Measurements from ENCODE around the gene ARHGAP26.

The ARHGAP26 gene

DNA sequence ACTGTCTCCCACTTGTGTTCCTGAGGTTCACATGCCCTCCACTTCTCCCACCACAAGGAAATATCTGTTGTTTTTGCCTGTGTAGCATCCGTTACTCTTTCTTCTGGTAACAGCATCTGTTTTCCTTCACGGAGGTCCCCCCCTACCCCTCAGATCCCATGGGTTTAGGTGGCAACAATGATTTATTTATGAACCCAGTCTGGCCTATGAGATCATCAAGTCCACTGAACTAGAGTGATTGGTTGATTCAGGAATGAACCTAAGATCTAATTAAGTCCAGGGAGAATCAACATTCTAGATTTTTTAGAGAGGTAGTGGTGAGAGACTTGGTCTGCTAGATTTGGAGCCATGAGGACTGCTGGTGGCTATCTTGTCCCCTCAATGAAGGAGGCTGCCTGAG lies 466.5 kb downstream of the ARHGAP26 start:
- no peak for DNase-seq

DNA sequence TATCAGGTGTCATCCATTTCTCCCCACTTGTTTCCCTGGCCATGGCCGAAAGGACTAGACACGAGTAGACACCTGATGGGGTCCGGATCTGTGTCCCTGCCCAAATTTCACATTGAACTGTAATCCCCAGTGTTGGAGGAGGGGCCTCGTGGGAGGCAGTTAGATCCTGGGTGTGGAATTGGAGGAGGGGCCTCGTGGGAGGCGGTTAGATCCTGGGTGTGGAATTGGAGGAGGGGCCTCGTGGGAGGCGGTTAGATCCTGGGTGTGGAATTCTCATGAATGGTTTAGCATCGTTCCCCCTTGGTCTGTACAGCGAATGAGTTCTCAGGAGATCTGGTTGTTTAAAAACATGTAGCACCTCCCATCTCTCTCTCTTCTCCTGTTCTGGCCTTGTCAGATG lies 467.5 kb downstream of the ARHGAP26 start:
- DNase-seq: no peak

DNA sequence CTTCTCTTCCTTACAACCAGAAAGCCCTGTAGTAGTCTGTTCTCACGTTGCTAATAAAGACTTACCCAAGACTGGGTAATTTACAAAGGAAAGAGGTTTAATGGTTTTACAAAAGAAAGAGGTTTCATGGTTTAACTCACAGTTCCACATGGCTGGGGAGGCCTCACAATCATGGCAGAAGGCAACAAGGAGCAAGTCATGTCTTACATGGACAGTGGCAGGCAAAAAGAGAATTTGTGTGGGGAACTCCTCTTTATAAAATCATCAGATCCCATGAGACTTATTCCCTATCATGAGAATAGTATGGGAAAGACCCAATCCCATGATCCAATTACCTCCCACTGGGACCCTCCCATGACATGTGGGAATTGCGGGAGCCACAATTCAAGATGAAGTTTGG lies 468.4 kb downstream of the ARHGAP26 start:
- no peak for DNase-seq

DNA sequence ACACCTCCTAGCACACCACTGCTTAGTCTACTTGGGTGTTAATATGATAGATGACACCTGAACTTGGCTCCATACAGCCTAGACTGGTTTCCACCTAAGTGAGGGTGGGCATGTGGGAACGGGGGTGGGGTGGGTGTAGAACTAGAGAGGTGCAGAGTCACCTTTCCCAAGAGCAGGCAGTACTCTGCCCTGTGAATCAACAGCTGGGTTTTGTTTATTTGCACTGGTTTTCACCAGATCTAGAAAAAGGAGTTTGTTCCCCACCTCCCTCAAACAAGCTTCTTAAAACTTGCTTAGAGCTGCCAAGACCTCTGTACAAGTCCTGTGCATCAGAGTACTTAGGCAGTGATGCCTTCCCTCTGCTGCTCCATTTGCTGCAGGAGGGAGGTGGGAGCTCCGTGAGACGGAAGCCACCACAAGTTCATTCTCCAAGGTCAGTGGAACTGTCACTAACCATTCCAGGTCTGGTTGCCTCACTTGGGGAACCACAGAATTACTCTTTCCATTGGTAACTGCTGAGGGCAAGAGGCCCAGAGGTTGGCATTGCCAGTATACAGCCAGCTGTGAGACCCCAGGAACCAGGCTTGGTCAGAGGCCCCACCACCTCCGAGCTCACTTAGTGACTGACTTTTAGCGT lies 469.8 kb downstream of the ARHGAP26 start:
- no peak for DNase-seq

DNA sequence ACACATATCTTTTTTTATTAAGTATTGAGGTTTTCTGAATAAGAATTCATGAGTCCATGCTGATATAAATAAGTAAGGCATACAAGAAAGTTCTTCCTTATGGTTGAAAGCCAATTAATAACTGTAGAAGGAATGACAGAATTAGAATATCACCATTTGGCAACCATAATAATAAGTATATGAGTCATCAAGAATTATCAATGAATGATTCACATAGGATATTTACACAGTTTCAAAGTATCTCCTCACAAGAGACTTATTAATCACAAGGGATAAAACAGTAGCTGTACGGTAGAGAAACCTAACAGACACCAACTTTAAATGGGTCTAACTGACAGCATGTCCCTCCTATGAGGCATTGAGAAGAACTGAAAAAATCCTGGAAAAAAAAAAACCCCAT lies 471.7 kb downstream of the ARHGAP26 start:
- no peak for DNase-seq

DNA sequence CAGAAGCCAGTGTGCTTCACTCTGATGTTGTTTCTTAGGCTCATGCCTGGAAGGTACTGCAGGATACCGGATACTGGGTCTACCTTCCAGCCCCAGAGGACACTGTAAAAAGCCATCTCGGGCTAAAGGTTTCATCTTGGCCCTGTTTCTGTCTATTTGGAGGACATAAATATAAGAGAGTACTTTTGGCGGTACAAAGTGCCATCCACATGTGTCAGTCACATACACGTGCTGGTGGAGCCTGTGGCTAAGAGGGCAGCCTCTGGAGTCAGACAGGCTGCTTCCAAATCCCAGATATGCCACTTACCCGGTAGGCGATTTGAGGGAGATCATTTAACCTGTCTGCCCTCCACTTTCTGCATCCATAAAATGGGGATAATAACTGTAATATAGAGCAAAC lies 472.9 kb downstream of the ARHGAP26 start:
- no peak for DNase-seq

DNA sequence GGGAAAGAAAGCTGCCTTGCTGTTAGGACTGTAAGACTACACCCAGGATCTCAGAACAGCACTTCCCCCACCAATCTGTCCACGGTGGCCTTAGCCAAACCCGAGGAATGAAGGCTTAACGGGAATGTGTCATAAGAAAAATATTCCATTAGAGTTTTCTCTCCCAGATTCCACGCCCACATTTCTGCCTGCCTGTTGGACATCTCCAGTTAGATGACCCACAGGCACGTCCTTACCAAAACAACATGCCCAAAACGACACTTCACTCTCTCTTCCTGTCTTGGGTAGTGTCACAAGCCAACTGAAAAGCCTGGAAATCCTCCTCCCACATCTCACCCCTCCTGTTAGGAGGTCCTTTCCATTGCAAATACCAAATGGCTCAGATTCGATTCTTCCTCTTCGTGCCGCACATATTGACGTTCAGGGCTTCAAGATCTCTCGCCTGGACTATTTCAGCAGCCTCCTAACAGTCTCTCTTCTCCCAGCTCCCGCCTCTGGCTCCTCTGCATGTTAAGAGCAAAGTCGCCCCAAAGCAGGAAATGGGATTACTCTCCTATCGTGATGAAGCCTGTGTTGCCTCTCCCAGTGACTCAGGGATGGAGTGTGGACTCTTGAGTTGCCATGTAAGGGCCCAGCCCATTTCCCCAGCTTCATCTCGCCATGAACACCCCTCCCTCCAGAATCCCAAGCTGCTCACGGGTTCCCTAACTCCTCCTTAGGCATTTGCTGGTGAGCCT lies 474.0 kb downstream of the ARHGAP26 start:
- DNase-seq: peak; percentile 97

DNA sequence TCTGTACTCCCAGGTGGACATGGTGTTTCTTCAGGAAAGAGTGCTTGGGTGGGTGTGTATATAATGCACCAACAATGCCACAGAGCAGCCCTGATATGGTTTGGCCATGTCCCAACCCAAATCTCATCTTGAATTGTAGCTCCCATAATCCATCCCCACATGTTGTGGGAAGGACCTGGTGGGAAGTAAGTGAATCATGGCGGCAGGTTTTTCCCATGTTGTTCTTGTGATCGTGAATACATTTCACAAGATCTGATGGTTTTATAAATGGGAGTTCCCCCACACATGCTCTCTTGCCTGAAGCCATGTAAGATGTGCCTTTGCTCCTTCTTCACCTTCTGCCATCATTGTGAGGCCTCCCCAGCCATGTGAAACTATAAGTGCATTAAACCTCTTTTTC lies 474.8 kb downstream of the ARHGAP26 start:
- peak; percentile 24 for DNase-seq

DNA sequence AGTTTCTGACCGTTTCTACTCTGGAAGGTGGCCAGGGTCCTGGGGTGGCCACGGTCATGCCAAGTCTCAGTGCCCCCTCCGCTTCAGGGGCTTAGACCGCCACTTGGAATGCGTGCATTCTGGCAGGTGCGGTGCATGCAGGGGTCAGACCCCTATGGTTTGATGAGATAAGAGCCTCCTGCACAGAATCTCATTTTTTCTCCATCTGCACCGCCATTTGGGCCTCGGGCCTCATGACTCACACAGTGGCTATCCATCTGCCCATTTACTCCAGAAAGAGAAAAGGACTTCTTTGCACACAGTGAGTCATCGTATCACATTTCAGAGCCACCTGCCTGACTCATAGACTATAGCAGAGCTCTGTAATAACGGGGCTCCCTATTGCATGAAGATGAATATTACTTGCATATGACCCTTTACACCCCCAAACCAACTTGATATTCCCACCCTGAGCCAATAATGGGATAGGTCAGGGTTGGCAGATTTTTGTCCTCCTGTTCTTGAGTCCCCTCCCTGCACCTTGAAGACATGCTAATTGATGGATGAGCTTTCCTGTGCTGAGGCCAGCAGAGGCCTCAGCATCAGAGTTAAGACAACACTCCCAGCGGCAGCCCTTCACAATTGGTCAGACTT lies 475.9 kb downstream of the ARHGAP26 start:
- peak; percentile 99 for DNase-seq

DNA sequence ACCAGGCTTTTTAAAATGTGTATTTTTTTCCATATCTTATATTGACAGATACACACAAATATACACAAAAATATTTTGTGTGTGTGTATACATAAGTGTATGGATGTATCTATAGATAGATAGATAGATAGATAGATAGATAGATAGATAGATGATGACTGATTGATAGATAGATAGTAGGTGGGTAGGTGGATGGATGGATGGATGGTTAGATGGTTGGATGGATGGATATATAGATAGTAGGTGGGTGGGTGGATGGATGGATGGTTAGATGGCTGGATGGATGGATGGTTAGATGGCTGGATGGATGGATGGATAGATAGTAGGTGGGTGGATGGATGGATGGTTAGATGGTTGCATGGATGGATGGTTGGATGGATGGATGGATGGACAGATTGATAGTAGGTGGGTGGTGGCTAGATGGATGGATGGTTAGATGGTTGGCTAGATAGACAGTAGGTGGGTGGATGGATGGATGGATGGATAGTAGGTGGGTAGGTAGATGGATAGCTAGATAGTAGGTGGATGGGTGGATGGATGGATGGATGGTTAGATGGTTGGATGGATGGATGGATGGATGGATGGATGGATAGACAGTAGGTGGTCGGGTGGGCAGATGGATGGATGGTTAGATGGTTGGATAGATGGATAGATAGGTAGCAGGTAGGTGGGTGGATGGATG lies 477.1 kb downstream of the ARHGAP26 start:
- no peak for DNase-seq

DNA sequence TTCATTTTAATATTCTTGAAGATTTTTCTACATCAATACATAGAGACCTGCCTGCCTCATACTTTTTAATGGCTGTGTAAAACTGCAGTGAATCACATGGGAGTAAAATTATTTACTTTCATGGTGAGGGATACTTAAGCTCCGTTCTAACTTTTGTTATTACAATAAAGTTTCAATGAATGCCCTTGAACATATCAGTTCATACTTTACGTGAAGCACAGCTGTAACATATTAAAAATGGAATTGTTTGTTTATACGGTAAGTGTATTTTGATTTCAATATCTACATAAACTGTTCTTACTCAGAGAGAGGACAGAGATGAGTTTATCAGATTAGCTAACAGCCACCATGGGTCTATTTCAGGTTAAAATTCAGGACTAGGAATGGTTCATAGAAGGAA lies 478.2 kb downstream of the ARHGAP26 start:
- no peak for DNase-seq

DNA sequence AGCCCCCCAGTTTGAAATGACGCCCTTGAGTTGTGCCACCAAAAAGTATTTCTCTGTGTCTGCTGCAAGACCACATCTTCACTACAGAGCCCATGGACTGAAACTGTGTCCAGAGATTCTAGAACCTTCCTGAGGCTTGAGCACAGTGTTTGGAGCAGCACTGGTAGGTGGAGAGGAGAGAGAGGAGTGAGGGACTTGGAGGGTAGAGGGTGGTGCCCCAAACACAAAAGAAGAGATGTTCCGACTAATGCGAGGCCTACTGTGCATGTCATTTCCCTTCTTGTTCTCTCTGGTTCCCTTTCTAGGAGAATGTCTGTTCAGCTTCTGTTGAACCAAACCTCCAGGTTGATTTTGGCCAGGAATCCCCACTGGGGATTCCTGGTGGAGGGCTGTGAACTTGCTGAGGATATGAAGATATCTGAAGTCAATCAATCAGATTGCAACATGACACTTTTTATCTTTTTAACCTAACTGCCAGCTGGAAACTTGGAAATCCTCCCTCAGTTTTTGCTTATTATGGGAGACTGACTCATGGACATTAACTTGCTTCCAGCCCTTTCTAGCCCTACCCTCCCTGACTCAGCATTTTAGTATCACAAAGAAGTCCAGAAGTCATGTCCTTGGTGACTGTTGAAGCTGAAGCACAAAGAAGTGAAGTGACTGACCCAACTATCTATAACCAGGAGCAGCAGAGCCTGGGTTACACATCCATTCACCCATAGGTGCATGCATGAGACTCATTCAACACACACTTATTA lies 478.8 kb downstream of the ARHGAP26 start:
- peak; percentile 80 for DNase-seq

DNA sequence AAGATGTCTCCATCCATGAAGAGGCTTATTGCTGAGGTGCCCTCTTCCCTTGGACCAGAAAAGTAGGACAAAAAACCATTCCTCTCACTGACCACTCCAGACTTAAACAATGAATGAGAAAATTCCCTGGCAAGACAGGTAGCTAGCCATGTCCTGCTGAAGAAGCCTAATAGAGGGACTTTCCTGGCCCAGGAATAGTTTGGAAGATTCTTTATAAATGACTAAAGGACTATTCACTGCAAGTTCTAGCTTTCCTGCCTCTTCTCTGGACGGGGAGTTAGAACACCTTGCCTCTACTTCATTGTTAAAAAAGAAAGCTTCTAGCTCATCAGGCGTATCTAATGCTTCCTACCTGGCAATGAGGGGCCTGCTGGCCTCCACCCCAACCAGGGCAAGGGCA lies 479.7 kb downstream of the ARHGAP26 start:
- peak; percentile 32 for DNase-seq

DNA sequence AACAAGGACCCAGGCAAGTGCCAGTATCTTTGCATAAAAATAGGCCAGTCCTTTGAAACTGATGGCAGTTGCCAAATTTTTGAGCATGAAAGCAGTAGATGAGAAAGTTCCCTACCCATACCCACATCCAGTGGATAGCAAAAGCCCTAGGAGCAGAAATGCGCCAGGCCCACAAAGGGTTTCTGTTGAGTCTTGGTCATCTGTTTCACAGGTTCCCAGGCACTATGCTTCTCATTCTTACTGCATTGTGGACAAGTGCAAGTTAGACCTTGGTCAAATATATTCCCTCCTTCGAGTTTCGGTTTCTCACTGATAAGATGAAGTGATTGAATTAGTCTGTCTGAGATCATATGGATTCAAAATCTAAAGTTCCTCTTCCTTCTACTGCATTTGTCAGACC lies 481.0 kb downstream of the ARHGAP26 start:
- DNase-seq: no peak

DNA sequence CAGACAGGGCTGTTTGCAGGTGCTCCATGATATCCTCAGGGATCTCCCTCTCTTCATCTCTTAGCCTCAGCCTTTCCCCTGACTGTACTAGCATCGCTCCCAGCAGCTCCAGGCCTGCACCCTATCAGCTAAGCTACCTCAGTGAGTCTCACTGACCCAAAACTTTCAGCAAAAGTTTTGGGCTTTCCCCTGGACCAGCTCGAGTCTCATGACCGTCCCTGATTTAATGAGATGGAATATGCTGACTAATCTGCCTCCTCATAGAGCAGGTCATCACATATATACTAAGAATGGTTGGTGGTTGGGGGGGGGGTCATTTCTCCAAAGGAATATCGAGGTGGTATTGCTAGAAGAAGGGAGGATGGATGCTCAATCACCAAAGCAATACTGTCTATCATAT lies 481.8 kb downstream of the ARHGAP26 start:
- no peak for DNase-seq

DNA sequence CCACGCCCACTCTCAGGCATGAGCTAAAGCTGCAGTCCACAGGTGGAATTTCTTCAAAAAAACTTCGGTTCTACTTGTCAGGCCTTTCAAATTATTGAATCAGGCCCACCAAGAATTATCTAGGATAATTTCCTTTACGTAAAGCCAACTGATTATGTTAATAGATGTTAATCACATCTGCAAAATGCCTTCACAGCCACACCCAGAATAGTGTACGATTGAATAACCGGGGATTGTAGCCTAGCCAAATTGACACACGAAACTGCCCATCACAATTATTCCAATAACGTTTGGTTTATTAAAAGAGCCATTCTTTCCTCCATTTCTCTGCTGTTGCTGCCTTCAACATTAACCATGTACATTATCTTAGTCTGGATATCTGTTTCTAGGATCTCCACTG lies 484.6 kb downstream of the ARHGAP26 start:
- no peak for DNase-seq

DNA sequence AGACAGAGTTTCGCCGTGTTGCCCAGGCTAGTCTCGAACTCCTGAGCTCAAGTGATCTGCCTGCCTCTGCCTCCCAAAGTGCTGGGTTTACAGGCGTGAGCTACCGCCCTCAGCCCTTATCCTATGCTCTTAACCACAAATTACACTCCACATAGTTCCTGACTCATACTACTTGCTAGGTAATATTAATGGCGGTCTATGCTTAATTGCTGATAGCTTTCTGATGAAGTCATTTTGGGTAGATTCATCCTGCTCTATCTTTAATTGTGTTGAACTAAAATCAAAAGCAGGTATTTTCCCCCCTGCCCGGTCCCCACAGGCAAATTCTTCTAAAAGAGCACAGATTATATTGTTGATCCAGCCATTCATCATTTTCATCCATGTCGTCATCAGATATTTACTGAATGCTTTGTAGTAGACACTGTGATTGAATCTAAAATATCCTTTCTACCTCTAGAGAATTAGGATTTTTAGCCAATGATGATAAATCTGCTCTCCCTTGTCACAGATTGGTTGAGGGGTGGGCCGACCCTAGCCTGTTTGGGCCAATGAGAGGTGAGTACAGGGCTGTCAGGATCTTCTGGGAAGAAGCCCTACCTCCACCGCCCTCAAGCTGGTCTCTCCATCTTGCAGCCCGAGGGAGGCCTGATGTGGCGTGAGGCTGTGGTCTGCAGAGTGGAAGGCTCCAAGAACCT lies 488.5 kb downstream of the ARHGAP26 start:
- DNase-seq: peak; percentile 91

DNA sequence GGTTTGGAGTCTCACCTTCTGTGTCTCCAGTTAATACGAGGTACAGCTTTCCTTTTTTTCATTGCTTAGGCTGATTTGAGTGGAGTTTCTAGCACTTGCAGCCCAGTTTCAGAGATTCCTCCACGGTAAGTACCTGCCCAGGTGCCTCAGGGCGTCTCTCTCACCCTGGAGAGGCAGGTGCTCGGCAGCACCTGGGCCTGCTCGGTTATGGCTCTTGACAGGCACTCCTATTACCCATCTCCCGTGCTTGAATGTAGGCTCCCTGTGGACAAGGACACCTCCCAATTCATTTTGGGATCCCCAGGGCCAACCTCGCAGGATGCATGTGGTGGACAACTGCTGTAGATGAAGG lies 489.1 kb downstream of the ARHGAP26 start:
- DNase-seq: no peak

DNA sequence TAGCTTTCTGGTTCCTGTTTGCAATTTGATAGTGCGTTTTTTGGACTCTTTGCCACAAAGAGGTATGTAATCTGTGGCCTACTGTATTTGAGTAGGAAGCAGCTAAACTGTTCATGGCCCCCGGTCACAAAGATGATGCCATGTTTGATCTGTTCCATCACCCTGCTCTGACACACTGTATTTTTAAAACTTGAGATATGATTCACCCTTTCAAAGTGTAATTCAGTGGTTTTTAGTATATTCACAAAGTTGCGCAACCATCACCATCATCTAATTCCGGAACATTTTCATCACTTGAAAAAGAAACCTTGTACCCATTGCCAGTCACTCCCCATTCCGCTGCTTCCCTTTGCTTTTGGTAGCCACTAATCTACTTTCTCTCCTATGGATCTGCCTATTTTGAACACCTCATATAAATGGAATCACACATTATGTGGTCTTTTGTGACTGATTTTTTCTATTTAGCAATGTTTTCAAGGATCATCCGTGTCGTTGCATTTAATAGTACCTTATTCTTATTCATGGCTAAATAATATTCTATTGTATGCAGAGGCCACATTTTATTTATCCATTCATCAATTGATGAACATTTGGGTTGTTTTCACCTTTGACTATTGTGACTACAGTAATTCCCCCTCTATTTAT lies 491.7 kb downstream of the ARHGAP26 start:
- DNase-seq: peak; percentile 40

DNA sequence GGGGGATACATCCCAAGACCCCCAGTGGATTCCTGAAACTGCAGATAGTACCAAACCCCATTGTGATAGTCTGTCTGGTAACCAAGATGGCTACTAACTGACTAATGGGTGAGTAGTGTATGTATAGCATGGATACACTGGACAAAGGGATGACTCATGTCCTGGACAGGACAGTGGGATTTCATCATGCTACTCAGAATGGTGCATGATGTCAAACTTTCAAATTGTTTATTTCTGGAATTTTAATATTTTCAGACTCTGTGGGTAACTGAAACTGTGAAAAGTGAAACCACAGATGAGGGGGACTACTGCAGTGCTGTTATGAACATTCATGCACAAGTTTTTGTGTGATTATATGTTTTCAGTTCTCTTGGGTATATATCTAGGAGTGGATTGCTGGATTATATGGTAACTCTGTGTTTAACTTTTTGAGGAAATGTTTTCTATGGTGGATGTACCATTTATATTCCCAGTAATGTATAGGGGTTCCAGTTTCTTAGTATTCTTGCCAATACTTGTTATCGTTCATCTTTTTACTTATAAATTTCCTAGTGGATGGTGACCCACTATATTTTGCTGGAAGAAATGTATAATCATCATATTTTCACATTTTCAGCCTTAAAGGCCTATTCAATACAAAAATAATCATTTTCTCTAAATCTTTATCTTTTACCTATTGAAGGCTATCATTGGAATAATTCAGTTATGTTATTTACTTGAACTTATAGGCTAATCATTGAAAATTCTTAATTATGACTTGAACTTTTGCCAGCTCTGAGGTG lies 492.4 kb downstream of the ARHGAP26 start:
- peak; percentile 83 for DNase-seq

DNA sequence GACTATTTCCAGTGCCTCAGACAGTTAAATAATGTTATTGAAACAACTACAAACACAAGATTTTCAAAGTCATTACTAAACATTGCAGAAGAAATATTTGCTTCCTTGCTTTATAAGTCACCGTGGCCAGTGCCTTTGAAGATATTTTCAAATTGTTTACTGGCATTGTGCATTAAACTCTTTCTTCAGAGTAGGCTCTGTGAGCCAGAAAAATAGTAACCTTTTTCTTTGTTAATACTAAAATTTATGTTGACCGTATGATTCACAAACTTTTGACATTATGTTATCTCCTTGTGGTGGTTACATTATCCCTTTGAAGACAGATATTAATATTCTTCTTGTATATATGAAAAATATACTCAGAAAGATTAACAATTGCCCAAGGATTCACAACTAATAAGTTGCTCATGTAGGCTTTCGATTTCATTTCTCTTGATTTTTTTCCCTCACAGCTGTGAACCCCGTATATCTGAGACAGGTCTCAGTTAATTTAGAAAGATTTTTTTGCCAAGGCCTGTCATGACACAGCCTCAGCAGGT lies 493.2 kb downstream of the ARHGAP26 start:
- peak; percentile 50 for DNase-seq

Data from NCI-H226 (cell line).